ENCODE data around the gene ATP10D. TPM values are rescaled to one million over a fixed set of nuclear protein-coding genes. Genes with fewer than 3 reads are reported as not detected.

ATP10D gene
- total and polyA plus RNA-seq, 9 of the 15 experiments (the other 6 are each of a cell fraction or from before 2014, with no cell fraction given): 0.10 to 0.36 (median 0.19) TPM; not detected in 1

DNA sequence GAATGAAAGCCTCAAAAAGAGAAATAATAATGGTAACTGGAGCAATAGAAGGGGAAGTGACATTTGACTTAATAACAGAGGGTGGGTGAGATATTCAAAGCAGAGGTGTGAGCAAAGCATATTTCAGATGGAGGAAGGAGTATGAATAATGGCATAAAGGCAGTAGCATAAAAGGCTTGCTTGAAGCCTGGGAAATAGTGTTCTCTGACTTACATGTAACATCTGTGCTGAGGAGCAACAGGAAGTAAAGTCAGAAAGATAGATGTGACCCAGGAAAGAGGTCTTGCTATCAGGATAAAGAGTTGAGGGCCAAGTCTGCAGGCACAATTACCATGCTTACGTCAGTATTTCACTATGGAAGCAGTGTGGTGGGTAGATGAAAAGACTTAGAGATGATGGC is 28.4 kb downstream of the ATP10D start:
- Histone ChIP-seq H4K20me1 (replicated peaks; ENCODE audit: control insufficient read depth, insufficient read depth, low read length) (no peaks in the 10 kb centered on the region), H3K9me1 (ENCODE audit: control insufficient read depth, insufficient read depth, low read length) (no peaks in the 10 kb centered on the region), H3K27ac (ENCODE audit: extremely low read depth, low read depth, low read length) (no peak overlapping the region), H3K4me2 (ENCODE audit: insufficient read depth, low read length) (no peak overlapping the region), H3K79me2 (ENCODE audit: control insufficient read depth, insufficient read depth, low read length) (no peaks in the 10 kb centered on the region), H3K36me3 (ENCODE audit: control insufficient read depth, insufficient read depth, low read length) (no peaks in the 10 kb centered on the region), H3K9ac (ENCODE audit: insufficient read depth in 1 of 2, low read depth in 2 of 2, low read length in 2 of 2) (no peak overlapping the region), H3K9me3 (replicated peaks; ENCODE audit: control insufficient read depth, insufficient read depth, low read depth, low read length) (no peaks in the 10 kb centered on the region), H2AFZ (ENCODE audit: low read depth, low read length) (no peak overlapping the region), H3K4me3 (no peak overlapping the region), H3K4me1 (replicated peaks in 1 of 2; ENCODE audit: control insufficient read depth in 2 of 2, insufficient read depth in 2 of 2, low read length in 2 of 2) (no peaks in the 10 kb centered on the region), H3K27me3 (ENCODE audit: control insufficient read depth in 2 of 2, insufficient read depth in 2 of 2, low read length in 2 of 2) (peaks cover 0 to 3% of the 10 kb centered on the region in 2 experiments; a peak in 1 of 5 replicates)
- DNase-seq (ENCODE audit: extremely low read depth in 1 of 4, low spot score in 3 of 4) (no peak), ATAC-seq (no peak), FAIRE-seq (no peak)
- CTCF ChIA-PET (ENCODE audit: low intra/inter-chr PET ratio): no interaction called here
- no TSS peak for BruUV-seq (replicated peaks)
- WGBS (ENCODE audit: insufficient coverage, low coverage, missing lambda C conversion rate): 0% methylated on average over 1 of the region's 1 CpG
- POLR2A ChIA-PET: no interaction called here
- intact Hi-C loops (cut with micrococcal nuclease): no loop called here
- no peak for TF ChIP-seq ZNF695 (CRISPR knock-in tag; IDR thresholded peaks at IDR 0.05)
- TF ChIP-seq EGR1 (conservative IDR thresholded peaks at IDR 0.05): no peak
- no peak for TF ChIP-seq HIVEP1 (CRISPR knock-in tag; IDR thresholded peaks at IDR 0.05)
- no peak for TF ChIP-seq ZNF778 (CRISPR knock-in tag; IDR thresholded peaks at IDR 0.05)
- TF ChIP-seq GABPB1 (CRISPR knock-in tag; IDR thresholded peaks at IDR 0.05): no peak
- in situ Hi-C loops (cut with MboI): no loop called here

DNA sequence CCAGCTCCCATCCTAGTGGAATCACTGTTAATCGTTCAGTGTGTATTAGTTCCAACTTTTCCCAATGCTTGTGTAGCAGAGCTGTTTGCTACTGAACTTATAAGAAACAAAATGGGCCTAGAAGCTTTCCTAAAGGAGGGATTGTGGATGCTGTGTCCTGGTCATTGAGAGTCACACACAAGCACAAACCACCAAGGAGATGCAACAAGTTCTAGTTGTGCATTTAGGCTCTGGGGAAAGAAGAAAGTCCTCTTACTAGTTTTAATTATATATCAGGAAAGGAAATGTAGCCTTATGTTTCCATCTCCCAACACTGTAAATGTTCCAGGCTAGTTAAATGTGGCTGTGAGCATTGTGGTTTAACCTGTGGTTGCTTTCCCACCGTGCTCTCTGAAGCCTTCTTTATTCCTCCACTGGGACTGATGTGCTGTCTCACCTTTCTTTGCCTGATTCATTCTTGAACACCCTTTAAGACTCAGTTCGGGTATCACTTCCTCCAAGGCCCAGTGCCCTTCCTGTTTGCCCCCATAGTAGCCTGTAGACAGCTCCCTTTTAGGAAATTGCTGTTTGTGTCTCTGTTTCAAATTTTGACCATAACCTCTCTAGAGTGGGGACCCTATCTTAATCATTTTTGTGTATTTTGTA is 34.3 kb downstream of the ATP10D start:
- CTCF ChIA-PET (ENCODE audit: low intra/inter-chr PET ratio): interaction anchor here (0.6 kb wide), 1 partner anchor 138 kb away, joined by 3 read pairs; no protein-coding TSS in a partner anchor
- Histone ChIP-seq H2AFZ (ENCODE audit: low read depth, low read length) (no peak overlapping the region), H3K9me1 (ENCODE audit: control insufficient read depth, insufficient read depth, low read length) (no peaks in the 10 kb centered on the region), H3K9ac (ENCODE audit: insufficient read depth in 1 of 2, low read depth in 2 of 2, low read length in 2 of 2) (no peak overlapping the region), H3K27me3 (ENCODE audit: control insufficient read depth in 2 of 2, insufficient read depth in 2 of 2, low read length in 2 of 2) (peaks cover 2 to 7% of the 10 kb centered on the region in 2 experiments; a peak in 2 of 5 replicates), H3K4me3 (no peak overlapping the region), H3K4me1 (replicated peaks in 1 of 2; ENCODE audit: control insufficient read depth in 2 of 2, insufficient read depth in 2 of 2, low read length in 2 of 2) (no peaks in the 10 kb centered on the region), H4K20me1 (replicated peaks; ENCODE audit: control insufficient read depth, insufficient read depth, low read length) (no peaks in the 10 kb centered on the region), H3K9me3 (replicated peaks; ENCODE audit: control insufficient read depth, insufficient read depth, low read depth, low read length) (no peaks in the 10 kb centered on the region), H3K36me3 (ENCODE audit: control insufficient read depth, insufficient read depth, low read length) (no peaks in the 10 kb centered on the region), H3K79me2 (ENCODE audit: control insufficient read depth, insufficient read depth, low read length) (no peaks in the 10 kb centered on the region), H3K27ac (ENCODE audit: extremely low read depth, low read depth, low read length) (no peak overlapping the region), H3K4me2 (ENCODE audit: insufficient read depth, low read length) (no peak overlapping the region)
- WGBS (ENCODE audit: insufficient coverage, low coverage, missing lambda C conversion rate): 0% methylated on average over 3 of the region's 3 CpGs
- no peak for FAIRE-seq
- no peak for DNase-seq (ENCODE audit: extremely low read depth in 1 of 4, low spot score in 3 of 4)
- POLR2A ChIA-PET: interaction anchor here (1.0 kb wide), 1 partner anchor 12 kb away, joined by 3 read pairs; no protein-coding TSS in a partner anchor
- in situ Hi-C loops (cut with MboI) (no loop called here), intact Hi-C loops (cut with micrococcal nuclease) (no loop called here)
- ATAC-seq: no peak
- no TSS peak for BruUV-seq (replicated peaks)
- TF ChIP-seq ZKSCAN1 (IDR thresholded peaks at IDR 0.05; ENCODE audit: low read depth, low read length) (no peak), RBFOX2 (IDR thresholded peaks at IDR 0.05; ENCODE audit: low read depth, low read length) (no peak), SREBF2 (CRISPR knock-in tag; IDR thresholded peaks at IDR 0.05) (no peak), NR3C1 (CRISPR knock-in tag; IDR thresholded peaks at IDR 0.05) (no peak), ZNF41 (CRISPR knock-in tag; conservative IDR thresholded peaks at IDR 0.05) (no peak), KAT8 (IDR thresholded peaks at IDR 0.05; ENCODE audit: low read depth) (no peak), FIP1L1 (IDR thresholded peaks at IDR 0.05; ENCODE audit: low read depth, low read length, poor library complexity, severe bottlenecking) (no peak), EZH2 (IDR thresholded peaks at IDR 0.05; ENCODE audit: borderline replicate concordance, low read depth, low read length) (no peak), CBFB (CRISPR knock-in tag; IDR thresholded peaks at IDR 0.05) (no peak), KHSRP (IDR thresholded peaks at IDR 0.05) (no peak)
- TF ChIP-seq, protein P1, sequence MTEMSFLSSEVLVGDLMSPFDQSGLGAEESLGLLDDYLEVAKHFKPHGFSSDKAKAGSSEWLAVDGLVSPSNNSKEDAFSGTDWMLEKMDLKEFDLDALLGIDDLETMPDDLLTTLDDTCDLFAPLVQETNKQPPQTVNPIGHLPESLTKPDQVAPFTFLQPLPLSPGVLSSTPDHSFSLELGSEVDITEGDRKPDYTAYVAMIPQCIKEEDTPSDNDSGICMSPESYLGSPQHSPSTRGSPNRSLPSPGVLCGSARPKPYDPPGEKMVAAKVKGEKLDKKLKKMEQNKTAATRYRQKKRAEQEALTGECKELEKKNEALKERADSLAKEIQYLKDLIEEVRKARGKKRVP (CRISPR knock-in tag; IDR thresholded peaks at IDR 0.05): no peak
- TF ChIP-seq, protein P2, sequence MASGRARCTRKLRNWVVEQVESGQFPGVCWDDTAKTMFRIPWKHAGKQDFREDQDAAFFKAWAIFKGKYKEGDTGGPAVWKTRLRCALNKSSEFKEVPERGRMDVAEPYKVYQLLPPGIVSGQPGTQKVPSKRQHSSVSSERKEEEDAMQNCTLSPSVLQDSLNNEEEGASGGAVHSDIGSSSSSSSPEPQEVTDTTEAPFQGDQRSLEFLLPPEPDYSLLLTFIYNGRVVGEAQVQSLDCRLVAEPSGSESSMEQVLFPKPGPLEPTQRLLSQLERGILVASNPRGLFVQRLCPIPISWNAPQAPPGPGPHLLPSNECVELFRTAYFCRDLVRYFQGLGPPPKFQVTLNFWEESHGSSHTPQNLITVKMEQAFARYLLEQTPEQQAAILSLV (tag; IDR thresholded peaks at IDR 0.05): no peak
